Globus pallidus (tissue), 1 donor: ENCODE results near the gene CAMSAP3.
"Not testable (repeated sequence)": the region's sequence is repeated elsewhere in the genome, so short reads cannot be mapped to it uniquely, and the experiment has no call there.

Source experiments
- DNase-seq: peaks from one replicate; pipeline ENCODE4 v3.0.0-alpha.2; 2015; ENCODE audit warnings: low spot score

Gene CAMSAP3

DNA sequence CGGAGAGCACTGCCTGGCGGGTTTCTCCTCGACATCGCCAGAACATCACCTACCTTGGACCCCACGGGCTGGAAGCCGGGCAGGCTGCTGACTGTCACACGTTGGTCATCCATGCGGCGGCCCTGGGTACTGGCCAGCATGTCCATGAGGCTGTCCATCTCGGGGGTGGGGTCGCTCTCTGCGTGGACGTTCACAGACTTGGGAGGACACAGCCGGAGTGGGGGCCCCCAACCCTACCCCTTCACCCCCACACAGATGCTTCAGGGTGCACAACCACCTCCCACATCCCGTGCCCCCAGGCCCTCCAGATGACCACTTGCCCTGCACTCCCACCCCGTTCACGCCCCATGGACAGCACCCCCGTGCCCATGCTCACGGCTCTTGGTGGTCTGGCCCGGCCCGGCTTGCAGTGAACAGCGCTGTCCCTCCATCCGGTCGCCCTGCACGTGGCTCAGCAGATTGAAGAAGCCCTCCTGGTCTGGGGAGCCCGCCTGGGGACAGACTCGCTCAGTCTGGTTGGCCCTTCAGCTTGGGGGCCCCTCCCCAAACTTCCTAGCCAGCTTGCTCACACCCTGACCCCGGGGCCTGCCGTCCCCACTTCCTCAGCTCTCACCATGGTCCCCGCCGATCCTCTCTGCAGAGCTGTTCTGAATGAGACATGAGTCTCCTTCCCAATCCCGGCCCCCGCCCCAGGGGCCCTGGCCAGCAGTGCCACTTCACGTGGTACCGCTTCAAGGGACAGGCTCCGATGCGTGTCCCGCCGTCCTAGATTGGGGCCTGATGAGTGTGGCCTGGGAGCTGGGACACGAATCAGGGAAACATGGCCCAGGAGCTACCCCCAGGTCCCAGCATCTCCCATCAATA, 36.9 kb downstream of the CAMSAP3 start:
- DNase-seq, result no peak

GRCh38 chr19:7633698-7634097, 38.0 kb downstream of the CAMSAP3 start, which contains the start of gene PCP2:
PCP2 (minus strand) TSS chr19:7633719; CDS start chr19:7633457, 262 bp downstream.
- DNase-seq, result no peak

- no peak for DNase-seq
Observed at GRCh38 chr19:7635670-7636069, 40.0 kb downstream of the CAMSAP3 start.

DNA sequence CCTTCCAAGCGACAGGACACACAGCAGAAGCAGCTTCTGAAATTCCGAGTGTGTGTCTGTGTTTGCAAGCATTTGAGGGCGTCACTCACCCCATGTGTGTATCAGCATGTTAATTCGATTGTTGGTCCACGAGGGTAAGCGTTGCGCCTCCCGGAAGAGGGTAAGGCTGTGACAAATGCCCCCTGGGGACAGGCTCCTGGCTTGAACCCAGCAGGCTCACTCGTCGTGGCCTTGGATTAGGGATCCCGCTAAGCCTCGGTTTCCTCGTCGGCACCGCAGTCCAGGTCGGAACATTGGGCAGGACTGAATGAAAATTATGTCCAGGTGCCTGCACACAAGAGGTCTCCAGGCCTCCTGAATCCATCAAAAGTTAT, 40.6 kb downstream of the CAMSAP3 start:
- no peak for DNase-seq

GRCh38 chr19:7636691-7637373, 41.2 kb downstream of the CAMSAP3 start, which contains the start of gene STXBP2:
STXBP2 (plus strand) TSS chr19:7637110; CDS start chr19:7637150, 40 bp downstream.
- no peak for DNase-seq

GRCh38 chr19:7637374-7638256, 42.0 kb downstream of the CAMSAP3 start:
- DNase-seq, result no peak

GRCh38 chr19:7638802-7639465, 43.3 kb downstream of the CAMSAP3 start:
- DNase-seq, result no peak

DNA sequence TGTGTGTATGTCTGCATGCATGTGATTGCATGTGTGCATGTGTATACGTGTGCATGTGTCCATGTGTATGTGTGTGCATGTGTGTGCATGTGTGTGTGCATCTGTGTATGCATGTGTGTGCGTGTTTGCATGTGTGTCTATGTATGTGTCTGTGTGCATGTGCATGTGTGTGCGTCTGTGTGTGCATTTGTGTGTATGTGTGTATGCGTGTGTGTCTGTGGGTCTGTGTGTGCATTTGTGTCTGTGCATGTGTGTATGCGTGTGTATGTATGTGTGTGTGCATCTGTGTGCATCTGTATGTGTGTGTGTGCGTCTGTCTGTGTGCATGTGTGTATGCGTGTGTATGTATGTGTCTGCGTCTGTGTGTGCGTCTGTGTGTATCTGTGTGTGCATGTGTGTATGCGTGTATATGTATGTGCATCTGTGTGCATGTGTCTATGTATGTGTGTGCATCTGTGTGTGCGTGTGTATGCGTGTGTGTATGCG, 44.2 kb downstream of the CAMSAP3 start:
- no peak for DNase-seq

DNA sequence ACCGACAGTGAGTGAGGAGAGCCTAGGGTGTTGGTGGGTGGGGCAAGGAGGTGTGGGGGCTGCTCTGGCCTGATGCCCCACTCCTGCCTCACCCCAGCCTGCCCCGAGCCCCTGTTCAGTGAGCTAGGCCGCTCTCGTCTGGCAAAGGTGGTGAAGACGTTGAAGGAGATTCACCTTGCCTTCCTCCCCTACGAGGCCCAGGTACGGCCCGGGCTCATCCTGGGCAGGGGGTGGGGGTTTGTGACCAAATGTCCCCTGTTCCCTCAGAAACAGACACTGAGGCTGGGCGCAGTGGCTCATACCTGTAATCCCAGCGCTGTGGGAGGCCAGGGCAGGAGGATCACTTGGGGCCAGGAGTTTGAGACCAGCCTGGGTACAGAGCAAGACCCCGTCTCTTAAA, 45.1 kb downstream of the CAMSAP3 start:
- DNase-seq, result no peak

GRCh38 chr19:7641290-7642276, 45.9 kb downstream of the CAMSAP3 start:
- DNase-seq, result no peak

DNA sequence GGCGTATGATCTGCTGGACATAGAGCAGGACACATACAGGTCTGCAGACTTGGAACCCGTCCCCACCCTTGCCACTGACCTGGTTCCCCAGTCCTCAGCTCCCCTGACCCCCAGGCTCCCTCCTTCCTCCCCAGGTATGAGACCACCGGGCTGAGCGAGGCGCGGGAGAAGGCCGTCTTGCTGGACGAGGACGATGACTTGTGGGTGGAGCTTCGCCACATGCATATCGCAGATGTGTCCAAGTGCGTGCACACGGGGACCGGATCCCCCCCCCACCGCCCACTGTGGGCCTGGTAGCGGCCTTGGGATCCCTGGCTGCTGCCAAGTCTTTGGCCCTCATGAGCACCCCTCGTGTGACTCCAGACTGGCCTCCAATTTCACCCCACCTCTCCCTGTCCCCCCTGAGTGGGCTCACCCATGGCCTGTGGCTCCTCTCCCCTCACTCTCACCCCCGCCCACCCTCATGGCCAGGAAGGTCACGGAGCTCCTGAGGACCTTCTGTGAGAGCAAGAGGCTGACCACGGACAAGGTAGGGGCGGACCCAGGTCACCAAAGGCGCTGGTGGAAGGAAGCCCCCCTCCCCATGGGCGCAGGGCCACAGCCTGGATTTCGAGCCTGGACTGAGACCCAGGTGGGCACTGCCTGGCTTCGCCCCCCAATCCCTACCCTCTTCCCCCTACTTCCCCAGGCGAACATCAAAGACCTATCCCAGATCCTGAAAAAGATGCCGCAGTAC, 46.8 kb downstream of the CAMSAP3 start:
- no peak for DNase-seq

GRCh38 chr19:7643031-7643415, 47.4 kb downstream of the CAMSAP3 start:
- DNase-seq, result no peak

DNA sequence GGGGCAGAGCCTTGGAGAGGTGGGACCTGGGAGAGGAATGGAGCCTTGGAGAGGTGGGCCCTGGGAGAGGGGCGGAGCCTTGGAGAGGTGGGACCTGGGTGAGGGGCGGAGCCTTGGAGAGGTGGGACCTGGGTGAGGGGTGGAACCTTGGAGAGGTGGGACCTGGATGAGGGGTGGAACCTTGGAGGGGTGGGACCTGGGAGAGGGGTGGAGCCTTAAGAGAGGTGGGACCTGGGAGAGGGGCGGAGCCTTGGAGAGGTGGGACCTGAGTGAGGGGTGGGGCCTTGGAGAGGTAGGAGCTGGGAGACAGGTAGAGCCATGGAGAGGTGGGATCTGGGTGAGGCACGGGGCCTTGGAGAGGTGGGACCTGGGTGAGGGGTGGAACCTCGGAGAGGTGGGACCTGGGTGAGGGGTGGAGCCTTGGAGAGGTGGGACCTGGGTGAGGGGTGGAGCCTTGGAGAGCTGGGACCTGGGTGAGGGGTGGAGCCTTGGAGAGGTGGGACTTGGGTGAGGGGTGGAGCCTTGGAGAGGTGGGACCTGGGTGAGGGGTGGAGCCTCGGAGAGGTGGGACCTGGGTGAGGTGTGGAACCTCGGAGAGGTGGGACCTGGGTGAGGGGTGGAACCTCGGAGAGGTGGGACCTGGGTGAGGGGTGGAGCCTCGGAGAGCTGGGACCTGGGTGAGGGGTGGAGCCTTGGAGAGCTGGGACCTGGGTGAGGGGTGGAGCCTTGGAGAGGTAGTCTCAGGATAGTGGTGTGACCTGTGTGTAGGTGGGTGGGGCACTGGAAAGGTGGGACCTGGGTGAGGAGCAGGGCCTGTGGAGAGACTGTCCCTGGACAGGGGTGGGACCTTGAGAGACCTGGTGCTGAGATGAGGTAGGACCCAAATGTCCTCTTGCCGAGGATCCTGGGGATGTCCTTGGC, 48.2 kb downstream of the CAMSAP3 start:
- DNase-seq, result not testable (repeated sequence)

DNA sequence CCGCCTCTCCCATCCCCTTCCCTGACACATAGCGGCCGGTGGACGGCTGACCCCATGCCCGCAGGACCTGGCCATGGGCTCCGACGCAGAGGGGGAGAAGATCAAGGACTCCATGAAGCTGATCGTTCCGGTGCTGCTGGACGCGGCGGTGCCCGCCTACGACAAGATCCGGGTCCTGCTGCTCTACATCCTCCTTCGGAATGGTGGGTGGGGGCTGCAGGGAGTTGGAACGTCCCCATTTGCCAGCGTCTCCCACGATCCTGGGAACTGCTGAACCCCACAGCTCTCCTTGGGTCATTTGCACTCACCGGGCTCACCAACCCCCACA, 48.9 kb downstream of the CAMSAP3 start:
- no peak for DNase-seq

- no peak for DNase-seq
Observed at GRCh38 chr19:7645163-7645562, 49.5 kb downstream of the CAMSAP3 start.

DNA sequence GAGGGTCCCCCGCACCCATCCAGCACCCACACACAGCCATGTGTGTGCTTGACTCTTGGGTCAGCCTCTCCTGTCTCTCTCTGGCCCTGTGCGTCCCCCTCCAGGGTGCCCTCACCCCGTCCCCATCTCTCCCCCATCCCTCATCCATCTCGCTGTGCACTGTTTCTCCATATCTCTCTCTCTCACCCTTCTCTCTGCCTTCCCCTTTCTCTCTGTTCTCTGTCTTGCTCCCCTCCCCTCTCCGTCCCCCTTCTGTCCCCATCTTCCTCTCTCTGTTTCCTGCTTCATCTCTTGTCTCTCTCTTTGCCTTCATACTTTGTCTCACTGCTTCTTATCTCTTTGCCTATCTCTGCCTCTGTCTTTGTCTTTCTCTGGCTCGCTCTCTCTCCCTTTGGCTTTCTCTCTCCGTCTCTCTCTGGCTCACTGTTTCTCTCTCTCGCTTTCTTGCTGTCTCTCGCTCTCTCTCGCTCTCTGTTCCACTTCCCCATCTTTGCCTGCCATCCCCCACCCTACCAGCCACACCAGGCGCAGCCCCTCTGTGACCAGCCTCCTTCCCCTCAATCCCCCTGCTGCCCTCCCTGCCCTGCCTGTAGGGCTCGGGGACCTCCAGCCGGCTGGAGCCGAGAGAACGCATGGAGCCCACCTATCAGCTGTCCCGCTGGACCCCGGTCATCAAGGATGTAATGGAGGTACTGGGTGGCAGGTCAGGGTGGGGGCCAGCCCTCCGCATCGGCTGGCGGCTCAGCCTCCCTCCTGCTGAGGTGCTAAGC, 50.2 kb downstream of the CAMSAP3 start:
- no peak for DNase-seq

GRCh38 chr19:7646426-7646700, 50.7 kb downstream of the CAMSAP3 start:
- no peak for DNase-seq

- DNase-seq, result no peak
Observed at GRCh38 chr19:7647156-7647555, 51.5 kb downstream of the CAMSAP3 start.
